HepG2 (cell line): ENCODE results near the gene GRB7. TPM values are rescaled to one million over a fixed set of nuclear protein-coding genes. Genes with fewer than 3 reads are reported as not detected.

ENCODE experiments used
- ADNP ChIP-seq: sonication (generic); formaldehyde crosslinking; IDR thresholded peaks from 2 replicates; pipeline ENCODE4 v1.4.0; 2020; ENCODE audit warnings: missing genetic modification reagents
- HHEX ChIP-seq: IDR thresholded peaks from 2 replicates; pipeline ENCODE4 v1.6.1; 2016; ENCODE audit warnings: control low read depth
- KLF13 ChIP-seq: sonication (generic); formaldehyde crosslinking; IDR thresholded peaks from 2 replicates; pipeline ENCODE4 v1.4.0; 2020; ENCODE audit warnings: mild to moderate bottlenecking, missing genetic modification reagents
- MXD4 ChIP-seq: IDR thresholded peaks from 2 replicates; pipeline ENCODE4 v1.6.1; 2016; ENCODE audit warnings: mild to moderate bottlenecking, missing biosample characterization, missing genetic modification reagents
- MZF1 ChIP-seq: sonication (generic); formaldehyde crosslinking; IDR thresholded peaks from 2 replicates; pipeline ENCODE4 v1.8.1; 2023; ENCODE audit warnings: mild to moderate bottlenecking, missing genetic modification reagents, borderline replicate concordance
- TEAD3 ChIP-seq: optimal IDR thresholded peaks from 2 replicates; pipeline ENCODE3; 2016; ENCODE audit warnings: borderline replicate concordance
- ZC3H4 ChIP-seq: sonication (generic); formaldehyde crosslinking; IDR thresholded peaks from 2 replicates; pipeline ENCODE4 v1.4.0; 2020; ENCODE audit warnings: missing genetic modification reagents, borderline replicate concordance
- ZNF224 ChIP-seq: sonication (generic); formaldehyde crosslinking; IDR thresholded peaks from 2 replicates; pipeline ENCODE4 v1.5.0; 2020; ENCODE audit warnings: mild to moderate bottlenecking, missing genetic modification reagents
- ZNF775 ChIP-seq: sonication (generic); formaldehyde crosslinking; IDR thresholded peaks from 2 replicates; pipeline ENCODE4 v1.4.0; 2020; ENCODE audit warnings: missing genetic modification reagents, mild to moderate bottlenecking, moderate library complexity, borderline replicate concordance
- ZNF780A ChIP-seq: sonication (generic); formaldehyde crosslinking; IDR thresholded peaks from 2 replicates; pipeline ENCODE4 v1.8.0; 2022; ENCODE audit warnings: mild to moderate bottlenecking, missing genetic modification reagents, moderate library complexity
- ZNF790 ChIP-seq: sonication (generic); formaldehyde crosslinking; IDR thresholded peaks from 2 replicates; pipeline ENCODE4 v1.8.0; 2022; ENCODE audit warnings: missing genetic modification reagents, mild to moderate bottlenecking, borderline replicate concordance
- polyA plus RNA-seq, 8 experiments: library from polyadenylated mRNA; depleted of rRNA in 3 of 8; stranded (reverse) in 7 of 8; unstranded in 1 of 8; fragments of >200 nt; fragmentation: Illumina TruSeq in 4 of 8; extraction: Trizol in 4 of 8; gene quantifications; 2 replicates each; pipeline versions ENCODE4 v1.2.1 to v1.2.3, GENCODE V29; 2011 to 2016; ENCODE audit warnings: low read depth in 4 of 8, missing spikeins in 1 of 8, mixed read lengths in 1 of 8; ENCODE audit not compliant: insufficient read depth in 1 of 8
- total RNA-seq, 5 experiments: library from RNA; depleted of rRNA; stranded (reverse); fragments of >200 nt; fragmentation: Illumina TruSeq; extraction: Trizol; gene quantifications; 2 replicates each; pipeline ENCODE4 v1.2.3, GENCODE V29; 2016; ENCODE audit warnings: low read depth in 1 of 5
- TF ChIP-seq, protein P1 (sequence below): sonication (generic); formaldehyde crosslinking; IDR thresholded peaks from 2 replicates; pipeline ENCODE4 v1.4.0; 2020; ENCODE audit warnings: mild to moderate bottlenecking, missing genetic modification reagents
- TF ChIP-seq, protein P2 (sequence below): sonication (generic); formaldehyde crosslinking; IDR thresholded peaks from 2 replicates; pipeline ENCODE4 v1.9.0; 2021; ENCODE audit warnings: missing genetic modification reagents, borderline replicate concordance
- TF ChIP-seq, protein P3 (sequence below): sonication (generic); formaldehyde crosslinking; IDR thresholded peaks from 2 replicates; pipeline ENCODE4 v1.4.0; 2020; ENCODE audit warnings: mild to moderate bottlenecking, missing genetic modification reagents
- TF ChIP-seq, protein P4 (sequence below): fragments of 450-650 bp; IDR thresholded peaks from 2 replicates; pipeline ENCODE4 v1.6.1; 2017

The GRB7 gene
- total and polyA plus RNA-seq, 2 of the 13 experiments (the other 11 are each of a cell fraction or from before 2014, with no cell fraction given) = 60.2 to 77.7 TPM

DNA sequence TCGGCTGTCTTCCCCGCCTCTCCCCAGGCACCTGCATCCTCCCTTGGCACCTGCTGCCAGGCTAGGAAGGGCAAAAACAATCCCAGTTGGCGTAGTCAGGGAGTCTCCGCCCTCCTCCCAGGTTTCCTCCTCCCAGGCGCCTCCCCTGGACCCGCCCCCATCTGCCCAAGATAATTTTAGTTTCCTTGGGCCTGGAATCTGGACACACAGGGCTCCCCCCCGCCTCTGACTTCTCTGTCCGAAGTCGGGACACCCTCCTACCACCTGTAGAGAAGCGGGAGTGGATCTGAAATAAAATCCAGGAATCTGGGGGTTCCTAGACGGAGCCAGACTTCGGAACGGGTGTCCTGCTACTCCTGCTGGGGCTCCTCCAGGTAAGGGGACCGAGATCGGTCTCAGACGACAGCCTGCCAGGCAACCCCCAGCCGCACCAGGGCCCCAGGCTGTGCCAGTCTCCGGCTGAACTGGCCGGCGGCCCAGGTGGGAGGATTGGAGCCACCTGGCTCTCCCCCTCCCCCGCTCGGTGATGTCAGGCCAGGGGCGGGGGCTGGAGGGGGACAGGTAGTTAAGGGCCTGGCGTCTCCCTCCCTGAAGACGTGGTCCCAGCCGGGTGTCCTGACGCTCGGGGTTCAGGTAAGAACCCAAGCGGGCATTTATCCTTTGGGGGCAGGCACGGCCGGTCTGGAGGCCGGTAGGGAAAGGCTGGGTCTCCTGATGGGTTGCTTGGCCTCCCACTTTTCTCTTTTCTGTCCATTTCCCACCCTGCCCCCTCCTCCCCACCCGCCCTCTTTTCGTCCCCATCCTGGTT lies at the start of gene GRB7 (continued):
- TF ChIP-seq, protein P1, sequence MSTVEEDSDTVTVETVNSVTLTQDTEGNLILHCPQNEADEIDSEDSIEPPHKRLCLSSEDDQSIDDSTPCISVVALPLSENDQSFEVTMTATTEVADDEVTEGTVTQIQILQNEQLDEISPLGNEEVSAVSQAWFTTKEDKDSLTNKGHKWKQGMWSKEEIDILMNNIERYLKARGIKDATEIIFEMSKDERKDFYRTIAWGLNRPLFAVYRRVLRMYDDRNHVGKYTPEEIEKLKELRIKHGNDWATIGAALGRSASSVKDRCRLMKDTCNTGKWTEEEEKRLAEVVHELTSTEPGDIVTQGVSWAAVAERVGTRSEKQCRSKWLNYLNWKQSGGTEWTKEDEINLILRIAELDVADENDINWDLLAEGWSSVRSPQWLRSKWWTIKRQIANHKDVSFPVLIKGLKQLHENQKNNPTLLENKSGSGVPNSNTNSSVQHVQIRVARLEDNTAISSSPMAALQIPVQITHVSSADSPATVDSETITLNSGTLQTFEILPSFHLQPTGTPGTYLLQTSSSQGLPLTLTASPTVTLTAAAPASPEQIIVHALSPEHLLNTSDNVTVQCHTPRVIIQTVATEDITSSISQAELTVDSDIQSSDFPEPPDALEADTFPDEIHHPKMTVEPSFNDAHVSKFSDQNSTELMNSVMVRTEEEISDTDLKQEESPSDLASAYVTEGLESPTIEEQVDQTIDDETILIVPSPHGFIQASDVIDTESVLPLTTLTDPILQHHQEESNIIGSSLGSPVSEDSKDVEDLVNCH = no peak
- TF ChIP-seq TEAD3 (no peak), ZNF775 (CRISPR knock-in tag) (no peak; the same call in 1 of the 2 replicates), MXD4 (CRISPR knock-in tag) (no peak), ZNF780A (CRISPR knock-in tag) (no peak), ZNF790 (CRISPR knock-in tag) (0 out of 2 replicates have a peak, but pooled peaks have one; percentile 39), HHEX (CRISPR knock-in tag) (no peak), ADNP (CRISPR knock-in tag) (no peak), ZNF224 (CRISPR knock-in tag) (peak; percentile 39; the same call in 1 of the 2 replicates), KLF13 (CRISPR knock-in tag) (no peak), MZF1 (CRISPR knock-in tag) (no peak), ZC3H4 (CRISPR knock-in tag) (no peak; the same call in none of the 2 replicates)
- TF ChIP-seq, protein P2, sequence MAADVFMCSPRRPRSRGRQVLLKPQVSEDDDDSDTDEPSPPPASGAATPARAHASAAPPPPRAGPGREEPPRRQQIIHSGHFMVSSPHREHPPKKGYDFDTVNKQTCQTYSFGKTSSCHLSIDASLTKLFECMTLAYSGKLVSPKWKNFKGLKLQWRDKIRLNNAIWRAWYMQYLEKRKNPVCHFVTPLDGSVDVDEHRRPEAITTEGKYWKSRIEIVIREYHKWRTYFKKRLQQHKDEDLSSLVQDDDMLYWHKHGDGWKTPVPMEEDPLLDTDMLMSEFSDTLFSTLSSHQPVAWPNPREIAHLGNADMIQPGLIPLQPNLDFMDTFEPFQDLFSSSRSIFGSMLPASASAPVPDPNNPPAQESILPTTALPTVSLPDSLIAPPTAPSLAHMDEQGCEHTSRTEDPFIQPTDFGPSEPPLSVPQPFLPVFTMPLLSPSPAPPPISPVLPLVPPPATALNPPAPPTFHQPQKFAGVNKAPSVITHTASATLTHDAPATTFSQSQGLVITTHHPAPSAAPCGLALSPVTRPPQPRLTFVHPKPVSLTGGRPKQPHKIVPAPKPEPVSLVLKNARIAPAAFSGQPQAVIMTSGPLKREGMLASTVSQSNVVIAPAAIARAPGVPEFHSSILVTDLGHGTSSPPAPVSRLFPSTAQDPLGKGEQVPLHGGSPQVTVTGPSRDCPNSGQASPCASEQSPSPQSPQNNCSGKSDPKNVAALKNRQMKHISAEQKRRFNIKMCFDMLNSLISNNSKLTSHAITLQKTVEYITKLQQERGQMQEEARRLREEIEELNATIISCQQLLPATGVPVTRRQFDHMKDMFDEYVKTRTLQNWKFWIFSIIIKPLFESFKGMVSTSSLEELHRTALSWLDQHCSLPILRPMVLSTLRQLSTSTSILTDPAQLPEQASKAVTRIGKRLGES (CRISPR knock-in tag) = peak; percentile 82
- TF ChIP-seq, protein P3, sequence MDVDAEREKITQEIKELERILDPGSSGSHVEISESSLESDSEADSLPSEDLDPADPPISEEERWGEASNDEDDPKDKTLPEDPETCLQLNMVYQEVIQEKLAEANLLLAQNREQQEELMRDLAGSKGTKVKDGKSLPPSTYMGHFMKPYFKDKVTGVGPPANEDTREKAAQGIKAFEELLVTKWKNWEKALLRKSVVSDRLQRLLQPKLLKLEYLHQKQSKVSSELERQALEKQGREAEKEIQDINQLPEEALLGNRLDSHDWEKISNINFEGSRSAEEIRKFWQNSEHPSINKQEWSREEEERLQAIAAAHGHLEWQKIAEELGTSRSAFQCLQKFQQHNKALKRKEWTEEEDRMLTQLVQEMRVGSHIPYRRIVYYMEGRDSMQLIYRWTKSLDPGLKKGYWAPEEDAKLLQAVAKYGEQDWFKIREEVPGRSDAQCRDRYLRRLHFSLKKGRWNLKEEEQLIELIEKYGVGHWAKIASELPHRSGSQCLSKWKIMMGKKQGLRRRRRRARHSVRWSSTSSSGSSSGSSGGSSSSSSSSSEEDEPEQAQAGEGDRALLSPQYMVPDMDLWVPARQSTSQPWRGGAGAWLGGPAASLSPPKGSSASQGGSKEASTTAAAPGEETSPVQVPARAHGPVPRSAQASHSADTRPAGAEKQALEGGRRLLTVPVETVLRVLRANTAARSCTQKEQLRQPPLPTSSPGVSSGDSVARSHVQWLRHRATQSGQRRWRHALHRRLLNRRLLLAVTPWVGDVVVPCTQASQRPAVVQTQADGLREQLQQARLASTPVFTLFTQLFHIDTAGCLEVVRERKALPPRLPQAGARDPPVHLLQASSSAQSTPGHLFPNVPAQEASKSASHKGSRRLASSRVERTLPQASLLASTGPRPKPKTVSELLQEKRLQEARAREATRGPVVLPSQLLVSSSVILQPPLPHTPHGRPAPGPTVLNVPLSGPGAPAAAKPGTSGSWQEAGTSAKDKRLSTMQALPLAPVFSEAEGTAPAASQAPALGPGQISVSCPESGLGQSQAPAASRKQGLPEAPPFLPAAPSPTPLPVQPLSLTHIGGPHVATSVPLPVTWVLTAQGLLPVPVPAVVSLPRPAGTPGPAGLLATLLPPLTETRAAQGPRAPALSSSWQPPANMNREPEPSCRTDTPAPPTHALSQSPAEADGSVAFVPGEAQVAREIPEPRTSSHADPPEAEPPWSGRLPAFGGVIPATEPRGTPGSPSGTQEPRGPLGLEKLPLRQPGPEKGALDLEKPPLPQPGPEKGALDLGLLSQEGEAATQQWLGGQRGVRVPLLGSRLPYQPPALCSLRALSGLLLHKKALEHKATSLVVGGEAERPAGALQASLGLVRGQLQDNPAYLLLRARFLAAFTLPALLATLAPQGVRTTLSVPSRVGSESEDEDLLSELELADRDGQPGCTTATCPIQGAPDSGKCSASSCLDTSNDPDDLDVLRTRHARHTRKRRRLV (CRISPR knock-in tag) = peak; percentile 83; the same call in 1 of the 2 replicates
- TF ChIP-seq, protein P4, sequence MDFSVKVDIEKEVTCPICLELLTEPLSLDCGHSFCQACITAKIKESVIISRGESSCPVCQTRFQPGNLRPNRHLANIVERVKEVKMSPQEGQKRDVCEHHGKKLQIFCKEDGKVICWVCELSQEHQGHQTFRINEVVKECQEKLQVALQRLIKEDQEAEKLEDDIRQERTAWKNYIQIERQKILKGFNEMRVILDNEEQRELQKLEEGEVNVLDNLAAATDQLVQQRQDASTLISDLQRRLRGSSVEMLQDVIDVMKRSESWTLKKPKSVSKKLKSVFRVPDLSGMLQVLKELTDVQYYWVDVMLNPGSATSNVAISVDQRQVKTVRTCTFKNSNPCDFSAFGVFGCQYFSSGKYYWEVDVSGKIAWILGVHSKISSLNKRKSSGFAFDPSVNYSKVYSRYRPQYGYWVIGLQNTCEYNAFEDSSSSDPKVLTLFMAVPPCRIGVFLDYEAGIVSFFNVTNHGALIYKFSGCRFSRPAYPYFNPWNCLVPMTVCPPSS = no peak
